ENCODE data around the gene NUDT1. TPM values are rescaled to one million over a fixed set of nuclear protein-coding genes. Genes with fewer than 3 reads are reported as not detected.

NUDT1 gene
- total RNA-seq, 1 donor from 2014 or later = 12.0 TPM

DNA sequence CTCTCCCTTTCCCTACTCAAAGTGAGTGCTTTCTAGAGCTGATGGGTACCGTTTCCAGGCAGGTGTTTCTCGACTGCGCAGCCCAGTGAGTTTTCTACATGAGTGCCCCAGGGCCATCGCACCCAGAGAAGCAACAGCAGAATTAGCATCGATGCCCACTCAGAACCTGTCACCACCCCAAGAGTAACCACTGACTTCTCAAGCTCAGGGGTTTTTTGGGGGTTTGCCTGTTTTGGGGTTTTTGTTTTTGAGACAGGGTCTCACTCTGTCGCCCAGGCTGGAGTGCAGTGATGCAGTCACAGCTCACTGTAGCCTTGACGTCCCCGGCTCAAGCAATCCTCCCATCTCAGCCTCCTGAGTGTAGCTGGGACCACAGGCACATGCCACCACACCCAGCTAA lies 46.5 kb downstream of the NUDT1 start:
- Mint-ChIP-seq H3K27me3 (ENCODE audit: low read depth, unreplicated experiment) (peaks cover 2% of the 10 kb centered on the region), H3K9me3 (ENCODE audit: unreplicated experiment) (no peaks in the 10 kb centered on the region), H3K36me3 (ENCODE audit: low read depth, unreplicated experiment) (peaks cover 6% of the 10 kb centered on the region), H3K27ac (ENCODE audit: unreplicated experiment) (no peak overlapping the region), H3K4me3 (ENCODE audit: unreplicated experiment) (no peak overlapping the region), H3K4me1 (ENCODE audit: low read depth, unreplicated experiment) (no peaks in the 10 kb centered on the region)
- H3K4me3 ChIP-seq (ENCODE audit: insufficient read depth, low read depth, low read length) = no peak overlapping the region
- DNase-seq (ENCODE audit: low read depth) (no peak), FAIRE-seq (no peak)
- no peak for TF ChIP-seq EZH2 (IDR thresholded peaks at IDR 0.05; ENCODE audit: insufficient read depth, low read length)
- TF ChIP-seq, protein P1, sequence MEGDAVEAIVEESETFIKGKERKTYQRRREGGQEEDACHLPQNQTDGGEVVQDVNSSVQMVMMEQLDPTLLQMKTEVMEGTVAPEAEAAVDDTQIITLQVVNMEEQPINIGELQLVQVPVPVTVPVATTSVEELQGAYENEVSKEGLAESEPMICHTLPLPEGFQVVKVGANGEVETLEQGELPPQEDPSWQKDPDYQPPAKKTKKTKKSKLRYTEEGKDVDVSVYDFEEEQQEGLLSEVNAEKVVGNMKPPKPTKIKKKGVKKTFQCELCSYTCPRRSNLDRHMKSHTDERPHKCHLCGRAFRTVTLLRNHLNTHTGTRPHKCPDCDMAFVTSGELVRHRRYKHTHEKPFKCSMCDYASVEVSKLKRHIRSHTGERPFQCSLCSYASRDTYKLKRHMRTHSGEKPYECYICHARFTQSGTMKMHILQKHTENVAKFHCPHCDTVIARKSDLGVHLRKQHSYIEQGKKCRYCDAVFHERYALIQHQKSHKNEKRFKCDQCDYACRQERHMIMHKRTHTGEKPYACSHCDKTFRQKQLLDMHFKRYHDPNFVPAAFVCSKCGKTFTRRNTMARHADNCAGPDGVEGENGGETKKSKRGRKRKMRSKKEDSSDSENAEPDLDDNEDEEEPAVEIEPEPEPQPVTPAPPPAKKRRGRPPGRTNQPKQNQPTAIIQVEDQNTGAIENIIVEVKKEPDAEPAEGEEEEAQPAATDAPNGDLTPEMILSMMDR (IDR thresholded peaks at IDR 0.05; ENCODE audit: insufficient read depth, low read depth, low read length) = no peak
- H3K36me3 ChIP-seq (ENCODE audit: insufficient read depth, low read length) = no peaks in the 10 kb centered on the region
- no peaks in the 10 kb centered on the region for H3K4me1 ChIP-seq (ENCODE audit: insufficient read depth, low read length)
- no peaks in the 10 kb centered on the region for H3K9me3 ChIP-seq (ENCODE audit: insufficient read depth, low read depth, low read length)
- H2AFZ ChIP-seq (ENCODE audit: low read depth, low read length) = no peak overlapping the region
- no peaks in the 10 kb centered on the region for H3K27me3 ChIP-seq (ENCODE audit: insufficient read depth, low read length)
- peaks cover 31% of the 10 kb centered on the region for H4K20me1 ChIP-seq (ENCODE audit: insufficient read depth, low read length)
- no peak overlapping the region for H3K9ac ChIP-seq (ENCODE audit: low read length)
- H3K27ac ChIP-seq (ENCODE audit: low read depth, low read length) = no peak overlapping the region
- H3K79me2 ChIP-seq (ENCODE audit: insufficient read depth, low read length) = peaks cover 17% of the 10 kb centered on the region
- H3K4me2 ChIP-seq (ENCODE audit: low read length) = no peak overlapping the region

DNA sequence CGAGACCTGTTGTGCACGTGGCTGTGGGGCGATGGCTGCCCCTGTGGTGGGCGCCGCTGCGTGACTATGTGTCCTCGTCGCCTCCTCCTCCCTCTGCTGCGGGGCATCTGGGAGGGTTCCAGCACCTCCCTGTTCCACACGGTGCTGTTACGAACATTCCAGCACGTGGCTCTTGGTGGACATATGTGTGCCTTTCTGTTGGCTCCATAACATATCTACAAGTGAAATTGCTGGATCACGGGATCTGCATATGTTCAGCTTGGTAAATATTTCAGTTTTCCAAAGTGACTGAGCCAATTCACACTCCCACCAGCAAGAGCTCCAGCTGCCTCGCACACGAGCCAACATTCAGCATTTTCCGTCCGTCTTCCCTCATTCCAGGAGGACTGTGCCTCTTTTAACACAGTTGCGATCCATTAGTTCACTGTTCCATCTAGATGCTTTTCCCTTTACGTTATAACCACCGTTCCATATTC lies 47.1 kb downstream of the NUDT1 start:
- H3K4me1 Mint-ChIP-seq (ENCODE audit: low read depth, unreplicated experiment) = no peaks in the 10 kb centered on the region
- H3K36me3 ChIP-seq (ENCODE audit: insufficient read depth, low read length) = no peaks in the 10 kb centered on the region
- H3K9me3 ChIP-seq (ENCODE audit: insufficient read depth, low read depth, low read length) = no peaks in the 10 kb centered on the region
- H2AFZ ChIP-seq (ENCODE audit: low read depth, low read length) = no peak overlapping the region
- no peaks in the 10 kb centered on the region for H3K4me1 ChIP-seq (ENCODE audit: insufficient read depth, low read length)
- peak overlapping the region; percentile 53 for H3K27ac Mint-ChIP-seq (ENCODE audit: unreplicated experiment)
- peaks cover 29% of the 10 kb centered on the region for H4K20me1 ChIP-seq (ENCODE audit: insufficient read depth, low read length)
- H3K79me2 ChIP-seq (ENCODE audit: insufficient read depth, low read length) = peaks cover 17% of the 10 kb centered on the region
- no peak overlapping the region for H3K27ac ChIP-seq (ENCODE audit: low read depth, low read length)
- no peak overlapping the region for H3K9ac ChIP-seq (ENCODE audit: low read length)
- DNase-seq (ENCODE audit: low read depth) = no peak
- no peaks in the 10 kb centered on the region for H3K27me3 ChIP-seq (ENCODE audit: insufficient read depth, low read length)
- FAIRE-seq = no peak
- no peak overlapping the region for H3K4me3 ChIP-seq (ENCODE audit: insufficient read depth, low read depth, low read length)
- TF ChIP-seq EZH2 (IDR thresholded peaks at IDR 0.05; ENCODE audit: insufficient read depth, low read length) = no peak
- TF ChIP-seq, protein P1 (IDR thresholded peaks at IDR 0.05; ENCODE audit: insufficient read depth, low read depth, low read length) = no peak
- peaks cover 6% of the 10 kb centered on the region for H3K36me3 Mint-ChIP-seq (ENCODE audit: low read depth, unreplicated experiment)
- no peak overlapping the region for H3K4me2 ChIP-seq (ENCODE audit: low read length)
- no peak overlapping the region for H3K4me3 Mint-ChIP-seq (ENCODE audit: unreplicated experiment)
- peaks cover 2% of the 10 kb centered on the region for H3K27me3 Mint-ChIP-seq (ENCODE audit: low read depth, unreplicated experiment)
- H3K9me3 Mint-ChIP-seq (ENCODE audit: unreplicated experiment) = no peaks in the 10 kb centered on the region

DNA sequence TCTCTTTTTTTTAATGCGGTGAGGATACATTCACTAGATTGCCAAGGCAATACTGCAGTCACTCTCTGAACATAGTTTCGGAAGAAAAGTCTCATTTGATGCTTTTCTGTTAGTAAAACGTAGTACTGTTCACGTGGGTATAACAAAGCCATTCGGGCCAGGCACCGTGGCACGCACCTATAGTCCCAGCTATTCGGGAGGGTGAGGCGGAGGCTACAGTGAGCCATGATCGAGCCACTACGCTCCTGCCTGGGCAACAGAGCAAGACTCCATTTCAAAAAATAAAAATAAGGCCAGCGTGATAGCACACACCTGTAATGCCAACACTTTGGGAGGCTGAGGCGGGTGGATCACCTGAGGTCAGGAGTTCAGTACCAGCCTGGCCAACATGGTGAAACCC lies 47.6 kb downstream of the NUDT1 start:
- Histone ChIP-seq H4K20me1 (ENCODE audit: insufficient read depth, low read length) (peaks cover 32% of the 10 kb centered on the region), H3K79me2 (ENCODE audit: insufficient read depth, low read length) (peaks cover 22% of the 10 kb centered on the region), H2AFZ (ENCODE audit: low read depth, low read length) (no peak overlapping the region), H3K9ac (ENCODE audit: low read length) (no peak overlapping the region), H3K4me2 (ENCODE audit: low read length) (no peak overlapping the region), H3K36me3 (ENCODE audit: insufficient read depth, low read length) (no peaks in the 10 kb centered on the region), H3K27ac (ENCODE audit: low read depth, low read length) (no peak overlapping the region), H3K9me3 (ENCODE audit: insufficient read depth, low read depth, low read length) (no peaks in the 10 kb centered on the region), H3K27me3 (ENCODE audit: insufficient read depth, low read length) (no peaks in the 10 kb centered on the region), H3K4me3 (ENCODE audit: insufficient read depth, low read depth, low read length) (no peak overlapping the region), H3K4me1 (ENCODE audit: insufficient read depth, low read length) (no peaks in the 10 kb centered on the region)
- TF ChIP-seq, protein P1 (IDR thresholded peaks at IDR 0.05; ENCODE audit: insufficient read depth, low read depth, low read length) = no peak
- TF ChIP-seq EZH2 (IDR thresholded peaks at IDR 0.05; ENCODE audit: insufficient read depth, low read length) = no peak
- no peak for FAIRE-seq
- H3K36me3 Mint-ChIP-seq (ENCODE audit: low read depth, unreplicated experiment) = peaks cover 6% of the 10 kb centered on the region
- no peak for DNase-seq (ENCODE audit: low read depth)
- H3K9me3 Mint-ChIP-seq (ENCODE audit: unreplicated experiment) = no peaks in the 10 kb centered on the region
- peaks cover 2% of the 10 kb centered on the region for H3K27me3 Mint-ChIP-seq (ENCODE audit: low read depth, unreplicated experiment)
- H3K4me3 Mint-ChIP-seq (ENCODE audit: unreplicated experiment) = no peak overlapping the region
- peak overlapping the region; percentile 53 for H3K27ac Mint-ChIP-seq (ENCODE audit: unreplicated experiment)
- no peaks in the 10 kb centered on the region for H3K4me1 Mint-ChIP-seq (ENCODE audit: low read depth, unreplicated experiment)

Data from astrocyte (in vitro differentiated cells and primary cell).